Peyer's patch (tissue), 4 donors: ENCODE results near the gene KIRREL3. TPM values are rescaled to one million over a fixed set of nuclear protein-coding genes. Genes with fewer than 3 reads are reported as not detected.

Experiments
- DNase-seq, 3 donors: peaks; one replicate each; pipeline ENCODE4 v3.0.0-alpha.2; 2017 to 2019
- H3K27ac ChIP-seq, 4 donors: fragments of 200-600 bp; sonication (generic); one replicate each; pipeline ENCODE4 v1.5.1; 2016 to 2019
- H3K27me3 ChIP-seq, 2 donors: fragments of 200-600 bp; sonication (generic); one replicate each; pipeline ENCODE4 v1.5.1; 2019
- H3K36me3 ChIP-seq, 3 donors: fragments of 200-600 bp; sonication (generic); one replicate each; pipeline ENCODE4 v1.5.1; 2016 to 2019
- H3K4me1 ChIP-seq, 4 donors: fragments of 200-600 bp; sonication (generic); one replicate each; pipeline ENCODE4 v1.5.1; 2016 to 2019
- H3K4me3 ChIP-seq, 4 donors: fragments of 200-600 bp; sonication (generic); 1 replicate in 3 of 4; 2 replicates in 1 of 4; pipeline ENCODE4 v1.5.1; 2016 to 2019; ENCODE audit warnings: mild to moderate bottlenecking in 1 of 4
- H3K9me3 ChIP-seq, 4 donors: fragments of 200-600 bp; sonication (generic); one replicate each; pipeline ENCODE4 v1.5.1; 2016 to 2019; ENCODE audit warnings: mild to moderate bottlenecking in 1 of 4
- CTCF ChIP-seq, 6 experiments: fragments of 450-650 bp in 4 of 6; fragments of 200-600 bp in 2 of 6; sonication (generic) in 1 of 6; IDR thresholded peaks; one replicate each; pipeline ENCODE4 v1.5.1; 2017 to 2019; ENCODE audit warnings: antibody characterized with exemption in 6 of 6, mild to moderate bottlenecking in 3 of 6, moderate library complexity in 1 of 6
- POLR2A ChIP-seq, 2 donors: fragments of 450-650 bp; IDR thresholded peaks; one replicate each; pipeline ENCODE4 v1.5.1; 2017; ENCODE audit warnings: antibody characterized with exemption in 2 of 2, mild to moderate bottlenecking in 2 of 2, moderate library complexity in 2 of 2
- total RNA-seq, 4 donors: library from RNA; depleted of rRNA; stranded (reverse); fragments of >200 nt; gene quantifications; one replicate each; pipeline ENCODE4 v1.1.0, GENCODE V29; 2016

KIRREL3 gene
- total RNA-seq, 4 donors from 2014 or later: 0.83 TPM; not detected in 3

- H3K9me3 ChIP-seq: no peaks in the 10 kb centered on the region
- no peak for DNase-seq
- H3K27ac ChIP-seq: no peak overlapping the region
- no peak overlapping the region for H3K4me3 ChIP-seq
- no peaks in the 10 kb centered on the region for H3K27me3 ChIP-seq
- no peaks in the 10 kb centered on the region for H3K4me1 ChIP-seq
- TF ChIP-seq CTCF (IDR thresholded peaks at IDR 0.05) (no peak), POLR2A (IDR thresholded peaks at IDR 0.05) (no peak)
- no peaks in the 10 kb centered on the region for H3K36me3 ChIP-seq
These were observed 342.1 kb downstream of the KIRREL3 start for GRCh38 chr11:126658306-126659056.

GRCh38 chr11:126655807-126656128 lies 344.8 kb downstream of the KIRREL3 start:
- Histone ChIP-seq H3K4me3 (no peak overlapping the region), H3K36me3 (no peaks in the 10 kb centered on the region), H3K9me3 (no peaks in the 10 kb centered on the region), H3K27me3 (no peaks in the 10 kb centered on the region), H3K27ac (no peak overlapping the region), H3K4me1 (no peaks in the 10 kb centered on the region)
- no peak for DNase-seq
- TF ChIP-seq CTCF (IDR thresholded peaks at IDR 0.05) (no peak), POLR2A (IDR thresholded peaks at IDR 0.05) (no peak)

GRCh38 chr11:126654886-126655806 lies 345.4 kb downstream of the KIRREL3 start:
- no peak overlapping the region for H3K27ac ChIP-seq
- no peak for DNase-seq
- no peaks in the 10 kb centered on the region for H3K36me3 ChIP-seq
- no peaks in the 10 kb centered on the region for H3K27me3 ChIP-seq
- H3K4me1 ChIP-seq: no peaks in the 10 kb centered on the region
- no peak overlapping the region for H3K4me3 ChIP-seq
- TF ChIP-seq POLR2A (IDR thresholded peaks at IDR 0.05): no peak
- TF ChIP-seq CTCF (IDR thresholded peaks at IDR 0.05): no peak
- H3K9me3 ChIP-seq: no peaks in the 10 kb centered on the region

- no peak overlapping the region for H3K27ac ChIP-seq
- no peaks in the 10 kb centered on the region for H3K27me3 ChIP-seq
- no peak for TF ChIP-seq CTCF (IDR thresholded peaks at IDR 0.05)
- no peak for TF ChIP-seq POLR2A (IDR thresholded peaks at IDR 0.05)
- no peaks in the 10 kb centered on the region for H3K4me1 ChIP-seq
- no peak overlapping the region for H3K4me3 ChIP-seq
- no peaks in the 10 kb centered on the region for H3K9me3 ChIP-seq
- DNase-seq: no peak
- no peaks in the 10 kb centered on the region for H3K36me3 ChIP-seq
These were observed 347.5 kb downstream of the KIRREL3 start for GRCh38 chr11:126653040-126653439.

GRCh38 chr11:126647735-126648134 lies 352.8 kb downstream of the KIRREL3 start:
- Histone ChIP-seq H3K9me3 (no peaks in the 10 kb centered on the region), H3K27ac (no peak overlapping the region), H3K36me3 (no peaks in the 10 kb centered on the region), H3K27me3 (no peaks in the 10 kb centered on the region), H3K4me1 (no peaks in the 10 kb centered on the region), H3K4me3 (no peak overlapping the region)
- no peak for TF ChIP-seq CTCF (IDR thresholded peaks at IDR 0.05)
- no peak for TF ChIP-seq POLR2A (IDR thresholded peaks at IDR 0.05)
- no peak for DNase-seq
